ENCODE results near the gene VEGFA. TPM values are rescaled to one million over a fixed set of nuclear protein-coding genes. Genes with fewer than 3 reads are reported as not detected.

VEGFA gene
- total RNA-seq, 1 donor from 2014 or later, result 137 TPM

DNA sequence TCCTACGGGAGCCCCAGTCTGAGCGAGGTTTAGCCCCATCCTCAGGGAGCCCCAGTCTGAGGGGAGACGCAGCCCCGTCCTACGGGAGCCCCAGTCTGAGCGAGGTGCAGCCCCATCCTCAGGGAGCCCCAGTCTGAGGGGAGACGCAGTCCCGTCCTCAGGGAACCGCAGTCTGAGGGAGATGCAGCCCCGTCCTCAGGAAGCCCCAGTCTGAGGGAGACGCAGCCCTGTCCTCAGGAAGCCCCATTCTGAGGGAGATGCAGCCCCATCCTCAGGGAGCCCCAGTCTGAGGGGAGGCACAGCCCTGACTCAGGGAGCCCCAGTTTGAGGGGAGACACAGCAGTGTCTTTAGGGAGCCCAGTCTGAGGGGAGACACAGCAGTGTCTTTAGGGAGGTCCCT is 27.9 kb downstream of the VEGFA start:
- Mint-ChIP-seq H3K27me3 (ENCODE audit: low read depth) (peaks cover 4% of the 10 kb centered on the region), H3K9me3 (ENCODE audit: low read depth) (no peaks in the 10 kb centered on the region), H3K4me3 (ENCODE audit: unreplicated experiment) (no peak overlapping the region), H3K4me1 (ENCODE audit: low read depth) (peaks cover 6% of the 10 kb centered on the region), H3K27ac (ENCODE audit: unreplicated experiment) (no peak overlapping the region), H3K36me3 (ENCODE audit: low read depth) (no peaks in the 10 kb centered on the region)
- DNase-seq (ENCODE audit: low spot score), result no peak
- TF ChIP-seq CTCF (IDR thresholded peaks at IDR 0.05), result no peak

GRCh38 chr6:43798688-43799444 is 28.9 kb downstream of the VEGFA start:
- Mint-ChIP-seq H3K27me3 (ENCODE audit: low read depth) (peaks cover 4% of the 10 kb centered on the region), H3K36me3 (ENCODE audit: low read depth) (no peaks in the 10 kb centered on the region), H3K9me3 (ENCODE audit: low read depth) (no peaks in the 10 kb centered on the region), H3K27ac (ENCODE audit: unreplicated experiment) (no peak overlapping the region), H3K4me3 (ENCODE audit: unreplicated experiment) (no peak overlapping the region), H3K4me1 (ENCODE audit: low read depth) (peaks cover 6% of the 10 kb centered on the region)
- no peak for DNase-seq (ENCODE audit: low spot score)
- no peak for TF ChIP-seq CTCF (IDR thresholded peaks at IDR 0.05)

DNA sequence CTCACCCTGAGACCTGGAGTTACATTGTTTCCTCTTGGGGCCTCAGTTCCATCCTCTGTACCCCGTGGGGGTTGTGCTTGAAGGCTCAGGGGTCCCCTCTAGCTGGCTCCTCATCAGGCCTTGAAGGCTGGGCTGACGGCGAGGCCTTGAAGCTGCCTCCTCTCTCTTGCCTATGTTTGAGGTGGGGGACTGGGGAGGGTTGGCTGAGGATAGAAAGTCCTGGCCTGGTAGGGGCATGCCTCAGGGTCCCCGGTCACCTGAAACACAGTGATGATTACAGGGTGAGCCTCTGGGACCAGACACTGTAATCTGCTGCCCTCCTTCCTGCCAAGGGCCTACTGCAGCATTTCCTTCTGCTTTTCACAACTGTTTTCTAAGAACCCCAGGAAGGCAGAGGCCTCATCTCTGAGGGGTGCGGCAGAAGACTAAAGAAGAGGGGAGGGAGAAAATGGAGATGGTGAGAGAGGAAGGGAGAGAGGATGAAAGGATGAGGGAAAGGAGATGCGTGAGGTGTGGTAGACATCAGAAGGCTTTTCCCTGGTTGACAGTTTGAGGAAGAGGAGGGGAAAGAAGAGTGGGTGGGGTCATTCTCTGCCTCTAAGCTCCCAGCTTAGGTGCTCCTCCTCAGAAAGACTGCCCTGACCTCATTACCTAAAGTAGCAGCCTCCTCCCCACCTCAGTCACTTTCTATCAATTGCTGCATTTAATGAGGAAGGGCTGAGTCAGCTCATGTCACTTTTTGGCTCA is 29.7 kb downstream of the VEGFA start:
- no peak for TF ChIP-seq CTCF (IDR thresholded peaks at IDR 0.05)
- Mint-ChIP-seq H3K4me1 (ENCODE audit: low read depth) (peaks cover 6% of the 10 kb centered on the region), H3K4me3 (ENCODE audit: unreplicated experiment) (no peak overlapping the region), H3K36me3 (ENCODE audit: low read depth) (no peaks in the 10 kb centered on the region), H3K27ac (ENCODE audit: unreplicated experiment) (no peak overlapping the region), H3K9me3 (ENCODE audit: low read depth) (no peaks in the 10 kb centered on the region), H3K27me3 (ENCODE audit: low read depth) (peaks cover 4% of the 10 kb centered on the region)
- no peak for DNase-seq (ENCODE audit: low spot score)

DNA sequence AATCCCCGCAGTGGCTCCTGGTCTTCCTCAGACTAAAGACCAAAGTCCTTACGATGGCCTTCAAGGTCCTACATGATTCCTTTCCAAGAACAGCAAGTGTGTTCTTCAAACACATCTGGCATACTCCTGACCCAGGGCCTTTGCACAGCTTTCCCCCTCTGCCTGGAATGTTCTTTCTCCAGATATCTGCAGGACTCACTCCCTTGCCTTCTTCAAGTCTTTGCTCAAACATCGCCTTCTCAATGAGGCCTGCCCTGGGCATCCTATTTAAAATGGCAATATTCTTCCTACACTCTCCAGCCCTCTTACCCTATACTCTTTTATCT is 30.2 kb downstream of the VEGFA start:
- TF ChIP-seq CTCF (IDR thresholded peaks at IDR 0.05), result no peak
- Mint-ChIP-seq H3K4me1 (ENCODE audit: low read depth) (peaks cover 6% of the 10 kb centered on the region), H3K4me3 (ENCODE audit: unreplicated experiment) (no peak overlapping the region), H3K27ac (ENCODE audit: unreplicated experiment) (no peak overlapping the region), H3K9me3 (ENCODE audit: low read depth) (no peaks in the 10 kb centered on the region), H3K36me3 (ENCODE audit: low read depth) (no peaks in the 10 kb centered on the region), H3K27me3 (ENCODE audit: low read depth) (peaks cover 4% of the 10 kb centered on the region)
- DNase-seq (ENCODE audit: low spot score), result no peak

- Mint-ChIP-seq H3K9me3 (ENCODE audit: low read depth) (no peaks in the 10 kb centered on the region), H3K4me1 (ENCODE audit: low read depth) (peaks cover 6% of the 10 kb centered on the region), H3K36me3 (ENCODE audit: low read depth) (no peaks in the 10 kb centered on the region), H3K27me3 (ENCODE audit: low read depth) (peaks cover 4% of the 10 kb centered on the region), H3K27ac (ENCODE audit: unreplicated experiment) (no peak overlapping the region), H3K4me3 (ENCODE audit: unreplicated experiment) (no peak overlapping the region)
- DNase-seq (ENCODE audit: low spot score), result no peak
- TF ChIP-seq CTCF (IDR thresholded peaks at IDR 0.05), result peak; percentile 16
Measured at GRCh38 chr6:43800746-43801494, 30.9 kb downstream of the VEGFA start.

All from chondrocyte (in vitro differentiated cells).